Measurements from ENCODE around the gene CD37. TPM values are rescaled to one million over a fixed set of nuclear protein-coding genes. Genes with fewer than 3 reads are reported as not detected.

CD37 gene
- total RNA-seq, 1 experiment from 2014 or later: 0.76 TPM

GRCh38 chr19:49359851-49360820 is 24.9 kb downstream of the CD37 start:
- H3K79me2 ChIP-seq (ENCODE audit: insufficient read depth, low read length): peaks cover 4% of the 10 kb centered on the region; the same call in 1 of the 2 replicates
- no peaks in the 10 kb centered on the region for H4K20me1 ChIP-seq (ENCODE audit: insufficient read depth)
- TSS peak; percentile 25 for BruUV-seq (replicated peaks)

DNA sequence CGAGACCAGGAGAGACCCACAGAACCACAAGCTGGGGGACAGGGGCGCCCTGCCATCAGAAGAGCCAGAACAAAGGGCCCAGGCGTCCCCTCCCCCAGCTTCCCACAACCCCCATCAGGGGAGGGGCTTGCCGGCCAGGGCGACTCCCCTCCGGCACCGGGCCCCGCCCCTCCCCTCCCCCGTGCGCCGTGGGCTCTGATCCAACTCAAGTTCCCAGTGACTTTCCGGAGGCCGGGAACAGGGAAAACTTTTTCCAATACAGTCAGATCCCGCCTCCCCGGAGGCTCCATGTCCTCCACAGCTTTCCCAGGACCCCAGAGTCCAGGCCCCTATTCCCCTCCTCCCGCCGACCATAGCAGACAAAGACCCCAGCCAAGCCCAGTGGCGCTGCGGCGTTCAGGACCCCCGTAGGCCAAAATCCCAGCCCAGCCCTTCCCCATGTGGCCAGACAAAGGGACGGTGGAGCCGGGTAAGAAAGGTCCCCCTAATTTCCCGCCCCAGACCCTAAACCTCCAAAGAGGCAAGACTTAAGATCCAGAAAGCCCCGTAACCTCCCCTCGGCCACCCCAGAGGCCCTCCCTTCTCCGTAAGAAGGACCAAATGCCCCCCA is 26.3 kb downstream of the CD37 start:
- ChIA-PET CTCF (interaction anchor here (0.6 to 1.1 kb wide), 3 partner anchors 19 to 163 kb away, joined by 3 to 4 read pairs (median 4); no protein-coding TSS in a partner anchor), POLR2A (interaction anchor here (0.6 to 1.4 kb wide), 2 partner anchors 131 to 134 kb away, joined by 4 read pairs; no protein-coding TSS in a partner anchor), RAD21 (ENCODE audit: low non-redundant PET in 1 of 2, low total read pairs in 2 of 2, uncharacterized antibody in 2 of 2, unreplicated experiment in 2 of 2) (no interaction called here)
- DNase-seq (ENCODE audit: low read depth, low spot score): peak; percentile 56
- peak overlapping the region; percentile 97 for H3K9ac ChIP-seq (ENCODE audit: low read length)
- 0 out of 2 replicates have a peak, but pooled peaks have one; percentile 4 for ATAC-seq
- no peaks in the 10 kb centered on the region for H3K9me3 ChIP-seq (ENCODE audit: control insufficient read depth in 1 of 2, insufficient read depth in 1 of 2, low read depth in 1 of 2, low read length in 2 of 2)
- H2AFZ ChIP-seq (ENCODE audit: low read depth, low read length, poor library complexity, severe bottlenecking): no peak overlapping the region
- no TSS peak for BruUV-seq (replicated peaks)
- intact Hi-C loops (cut with micrococcal nuclease): no loop called here
- no peaks in the 10 kb centered on the region for H3K9me2 ChIP-seq (ENCODE audit: insufficient read depth)
- peaks cover 9 to 10% of the 10 kb centered on the region in 2 experiments for H3K36me3 ChIP-seq (ENCODE audit: control insufficient read depth in 1 of 2, insufficient read depth in 2 of 2, low read length in 2 of 2)
- H3K4me3 ChIP-seq (replicated peaks in 1 of 2; ENCODE audit: low read depth in 1 of 2, low read length in 2 of 2): peak overlapping the region; percentile 93
- H3K79me2 ChIP-seq (ENCODE audit: insufficient read depth, low read length): peaks cover 4% of the 10 kb centered on the region; the same call in 1 of the 2 replicates
- peaks cover 10 to 30% of the 10 kb centered on the region in 2 experiments for H3K4me1 ChIP-seq (ENCODE audit: control insufficient read depth in 1 of 2, insufficient read depth in 2 of 2, low read length in 2 of 2)
- H3K4me2 ChIP-seq (ENCODE audit: low read length): peak overlapping the region; percentile 100
- TF ChIP-seq, protein P1, sequence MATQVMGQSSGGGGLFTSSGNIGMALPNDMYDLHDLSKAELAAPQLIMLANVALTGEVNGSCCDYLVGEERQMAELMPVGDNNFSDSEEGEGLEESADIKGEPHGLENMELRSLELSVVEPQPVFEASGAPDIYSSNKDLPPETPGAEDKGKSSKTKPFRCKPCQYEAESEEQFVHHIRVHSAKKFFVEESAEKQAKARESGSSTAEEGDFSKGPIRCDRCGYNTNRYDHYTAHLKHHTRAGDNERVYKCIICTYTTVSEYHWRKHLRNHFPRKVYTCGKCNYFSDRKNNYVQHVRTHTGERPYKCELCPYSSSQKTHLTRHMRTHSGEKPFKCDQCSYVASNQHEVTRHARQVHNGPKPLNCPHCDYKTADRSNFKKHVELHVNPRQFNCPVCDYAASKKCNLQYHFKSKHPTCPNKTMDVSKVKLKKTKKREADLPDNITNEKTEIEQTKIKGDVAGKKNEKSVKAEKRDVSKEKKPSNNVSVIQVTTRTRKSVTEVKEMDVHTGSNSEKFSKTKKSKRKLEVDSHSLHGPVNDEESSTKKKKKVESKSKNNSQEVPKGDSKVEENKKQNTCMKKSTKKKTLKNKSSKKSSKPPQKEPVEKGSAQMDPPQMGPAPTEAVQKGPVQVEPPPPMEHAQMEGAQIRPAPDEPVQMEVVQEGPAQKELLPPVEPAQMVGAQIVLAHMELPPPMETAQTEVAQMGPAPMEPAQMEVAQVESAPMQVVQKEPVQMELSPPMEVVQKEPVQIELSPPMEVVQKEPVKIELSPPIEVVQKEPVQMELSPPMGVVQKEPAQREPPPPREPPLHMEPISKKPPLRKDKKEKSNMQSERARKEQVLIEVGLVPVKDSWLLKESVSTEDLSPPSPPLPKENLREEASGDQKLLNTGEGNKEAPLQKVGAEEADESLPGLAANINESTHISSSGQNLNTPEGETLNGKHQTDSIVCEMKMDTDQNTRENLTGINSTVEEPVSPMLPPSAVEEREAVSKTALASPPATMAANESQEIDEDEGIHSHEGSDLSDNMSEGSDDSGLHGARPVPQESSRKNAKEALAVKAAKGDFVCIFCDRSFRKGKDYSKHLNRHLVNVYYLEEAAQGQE (IDR thresholded peaks at IDR 0.05; ENCODE audit: low read depth): no peak
- TF ChIP-seq SRF (IDR thresholded peaks at IDR 0.05; ENCODE audit: low read depth) (no peak), CBX3 (IDR thresholded peaks at IDR 0.05; ENCODE audit: low read depth) (no peak), POLR2AphosphoS5 (IDR thresholded peaks at IDR 0.05; ENCODE audit: low read depth, low read length) (peak; percentile 55), TCF7L2 (IDR thresholded peaks at IDR 0.05; ENCODE audit: borderline replicate concordance, extremely low read depth, insufficient read depth, insufficient read length) (peak; percentile 10), SP1 (IDR thresholded peaks at IDR 0.05; ENCODE audit: low read depth) (peak; percentile 54), JUND (IDR thresholded peaks at IDR 0.05) (no peak), ZFX (IDR thresholded peaks at IDR 0.05) (peak; percentile 56; the same call in 1 of the 2 replicates)
- no peaks in the 10 kb centered on the region for H4K20me1 ChIP-seq (ENCODE audit: insufficient read depth)
- H3K27me3 ChIP-seq (ENCODE audit: insufficient read depth, low read length): no peaks in the 10 kb centered on the region
- H3K27ac ChIP-seq (ENCODE audit: low read depth, low read length): peak overlapping the region; percentile 94

More at GRCh38 chr19:49359851-49360820, 24.9 kb downstream of the CD37 start:
- Histone ChIP-seq H3K9me3 (ENCODE audit: control insufficient read depth in 1 of 2, insufficient read depth in 1 of 2, low read depth in 1 of 2, low read length in 2 of 2) (no peaks in the 10 kb centered on the region), H3K4me1 (ENCODE audit: control insufficient read depth in 1 of 2, insufficient read depth in 2 of 2, low read length in 2 of 2) (peaks cover 10 to 36% of the 10 kb centered on the region in 2 experiments), H3K9ac (ENCODE audit: low read length) (no peak overlapping the region), H3K27ac (ENCODE audit: low read depth, low read length) (no peak overlapping the region; the same call in 1 of the 2 replicates), H3K27me3 (ENCODE audit: insufficient read depth, low read length) (no peaks in the 10 kb centered on the region), H3K4me2 (ENCODE audit: low read length) (no peak overlapping the region), H2AFZ (ENCODE audit: low read depth, low read length, poor library complexity, severe bottlenecking) (no peak overlapping the region), H3K9me2 (ENCODE audit: insufficient read depth) (no peaks in the 10 kb centered on the region), H3K36me3 (ENCODE audit: control insufficient read depth in 1 of 2, insufficient read depth in 2 of 2, low read length in 2 of 2) (peaks cover 9 to 13% of the 10 kb centered on the region in 2 experiments), H3K4me3 (replicated peaks in 1 of 2; ENCODE audit: low read depth in 1 of 2, low read length in 2 of 2) (no peak overlapping the region)
- no peak for TF ChIP-seq TCF7L2 (IDR thresholded peaks at IDR 0.05; ENCODE audit: borderline replicate concordance, extremely low read depth, insufficient read depth, insufficient read length)
- ChIA-PET CTCF (no interaction called here), POLR2A (no interaction called here), RAD21 (ENCODE audit: low non-redundant PET in 1 of 2, low total read pairs in 2 of 2, uncharacterized antibody in 2 of 2, unreplicated experiment in 2 of 2) (no interaction called here)
- intact Hi-C loops (cut with micrococcal nuclease): no loop called here
- no peak for DNase-seq (ENCODE audit: low read depth, low spot score)
- ATAC-seq: no peak
